ENCODE results near the gene KLHL8.
A peak's percentile ranks its signal among the peaks of the same experiment; 100 is the strongest.

Gene KLHL8

GRCh38 chr4:87220094-87220822 lies at the start of gene KLHL8:
Gene KLHL8 (minus strand): TSS chr4:87220618. CDS start chr4:87195539, 25,079 bp downstream.
- peaks cover 11% of the 10 kb centered on the region for H3K4me1 ChIP-seq (ENCODE audit: insufficient read depth, low read length)
- H3K4me3 ChIP-seq (ENCODE audit: low read depth in 1 of 2, low read length in 2 of 2) = peak within 1 kb of the TSS; percentile 97 to 98
- no peaks in the 10 kb centered on the region for H3K36me3 ChIP-seq (ENCODE audit: insufficient read depth, low read length)
- peak within 1 kb of the TSS; percentile 86 for H3K9ac ChIP-seq (ENCODE audit: low read length)
- no peaks in the 10 kb centered on the region for H3K9me3 ChIP-seq (ENCODE audit: low read length)
- H3K27ac ChIP-seq (ENCODE audit: low read depth, low read length) = peak within 1 kb of the TSS; percentile 97
- H3K27me3 ChIP-seq (ENCODE audit: control insufficient read depth in 1 of 2, insufficient read depth in 2 of 2, low read length in 2 of 2) = no peaks in the 10 kb centered on the region

- no peaks in the 10 kb centered on the region for H3K9me3 ChIP-seq (ENCODE audit: low read length)
- no peak overlapping the region for H3K4me3 ChIP-seq (ENCODE audit: low read depth in 1 of 2, low read length in 2 of 2)
- no peaks in the 10 kb centered on the region for H3K27me3 ChIP-seq (ENCODE audit: control insufficient read depth in 1 of 2, insufficient read depth in 2 of 2, low read length in 2 of 2)
- H3K9ac ChIP-seq (ENCODE audit: low read length) = no peak overlapping the region
- H3K27ac ChIP-seq (ENCODE audit: low read depth, low read length) = no peak overlapping the region
- H3K4me1 ChIP-seq (ENCODE audit: insufficient read depth, low read length) = no peaks in the 10 kb centered on the region
- H3K36me3 ChIP-seq (ENCODE audit: insufficient read depth, low read length) = no peaks in the 10 kb centered on the region
Observed at GRCh38 chr4:87270144-87270543, 49.7 kb upstream of the KLHL8 start.

- Histone ChIP-seq H3K27me3 (ENCODE audit: control insufficient read depth in 1 of 2, insufficient read depth in 2 of 2, low read length in 2 of 2) (no peaks in the 10 kb centered on the region), H3K9ac (ENCODE audit: low read length) (no peak overlapping the region), H3K4me3 (ENCODE audit: low read depth in 1 of 2, low read length in 2 of 2) (no peak overlapping the region), H3K9me3 (ENCODE audit: low read length) (no peaks in the 10 kb centered on the region), H3K36me3 (ENCODE audit: insufficient read depth, low read length) (no peaks in the 10 kb centered on the region), H3K4me1 (ENCODE audit: insufficient read depth, low read length) (no peaks in the 10 kb centered on the region), H3K27ac (ENCODE audit: low read depth, low read length) (no peak overlapping the region)
Observed at GRCh38 chr4:87268411-87268810, 48.0 kb upstream of the KLHL8 start.

DNA sequence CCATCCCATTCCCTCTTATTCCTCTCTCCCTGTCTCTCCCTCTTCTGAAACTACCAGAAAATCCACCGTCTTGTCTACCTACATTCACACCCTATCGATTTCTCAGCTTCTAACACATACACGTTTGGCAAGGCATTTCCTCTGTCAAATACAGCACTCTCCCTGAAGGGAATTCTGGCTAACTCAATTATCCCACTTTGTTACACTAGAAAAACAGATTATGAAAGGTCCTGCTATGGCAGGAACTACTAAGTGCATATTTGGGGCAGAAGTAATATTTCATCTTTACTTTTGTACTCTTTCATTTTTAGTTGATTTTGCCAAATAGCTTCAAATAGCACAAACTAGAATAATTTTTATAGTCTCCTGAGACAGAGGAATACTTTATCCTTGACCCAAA lies 46.6 kb upstream of the KLHL8 start:
- no peaks in the 10 kb centered on the region for H3K4me1 ChIP-seq (ENCODE audit: insufficient read depth, low read length)
- H3K36me3 ChIP-seq (ENCODE audit: insufficient read depth, low read length) = no peaks in the 10 kb centered on the region
- no peaks in the 10 kb centered on the region for H3K27me3 ChIP-seq (ENCODE audit: control insufficient read depth in 1 of 2, insufficient read depth in 2 of 2, low read length in 2 of 2)
- no peaks in the 10 kb centered on the region for H3K9me3 ChIP-seq (ENCODE audit: low read length)
- H3K4me3 ChIP-seq (ENCODE audit: low read depth in 1 of 2, low read length in 2 of 2) = no peak overlapping the region
- no peak overlapping the region for H3K27ac ChIP-seq (ENCODE audit: low read depth, low read length)
- no peak overlapping the region for H3K9ac ChIP-seq (ENCODE audit: low read length)

GRCh38 chr4:87262886-87263285 lies 42.5 kb upstream of the KLHL8 start:
- H3K36me3 ChIP-seq (ENCODE audit: insufficient read depth, low read length) = no peaks in the 10 kb centered on the region
- no peaks in the 10 kb centered on the region for H3K4me1 ChIP-seq (ENCODE audit: insufficient read depth, low read length)
- H3K9me3 ChIP-seq (ENCODE audit: low read length) = no peaks in the 10 kb centered on the region
- H3K9ac ChIP-seq (ENCODE audit: low read length) = no peak overlapping the region
- no peak overlapping the region for H3K4me3 ChIP-seq (ENCODE audit: low read depth in 1 of 2, low read length in 2 of 2)
- H3K27ac ChIP-seq (ENCODE audit: low read depth, low read length) = no peak overlapping the region
- no peaks in the 10 kb centered on the region for H3K27me3 ChIP-seq (ENCODE audit: control insufficient read depth in 1 of 2, insufficient read depth in 2 of 2, low read length in 2 of 2)

GRCh38 chr4:87260477-87260876 lies 40.1 kb upstream of the KLHL8 start:
- Histone ChIP-seq H3K27me3 (ENCODE audit: control insufficient read depth in 1 of 2, insufficient read depth in 2 of 2, low read length in 2 of 2) (no peaks in the 10 kb centered on the region), H3K27ac (ENCODE audit: low read depth, low read length) (no peak overlapping the region), H3K4me1 (ENCODE audit: insufficient read depth, low read length) (no peaks in the 10 kb centered on the region), H3K9me3 (ENCODE audit: low read length) (no peaks in the 10 kb centered on the region), H3K9ac (ENCODE audit: low read length) (no peak overlapping the region), H3K4me3 (ENCODE audit: low read depth in 1 of 2, low read length in 2 of 2) (no peak overlapping the region), H3K36me3 (ENCODE audit: insufficient read depth, low read length) (no peaks in the 10 kb centered on the region)

DNA sequence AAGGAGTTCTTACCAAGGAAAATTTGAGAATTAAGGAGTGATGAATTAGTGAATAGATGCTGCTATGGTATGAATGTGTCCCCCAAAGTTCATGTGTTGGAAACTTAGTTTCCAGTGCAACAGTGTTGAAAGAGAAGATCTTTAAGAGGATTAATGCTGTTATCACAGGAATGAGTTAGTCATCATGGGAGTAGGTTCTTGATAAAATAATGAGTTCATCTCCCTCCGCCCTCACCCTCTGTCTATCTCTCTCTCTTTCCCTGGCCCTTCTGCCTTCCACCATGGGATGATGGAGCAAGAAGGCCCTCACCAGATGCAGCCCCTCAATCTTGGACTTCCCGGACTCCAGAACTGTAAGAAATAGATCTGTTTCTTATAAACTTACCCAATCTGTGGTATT lies 38.3 kb upstream of the KLHL8 start:
- Histone ChIP-seq H3K27ac (ENCODE audit: low read depth, low read length) (no peak overlapping the region), H3K4me1 (ENCODE audit: insufficient read depth, low read length) (no peaks in the 10 kb centered on the region), H3K36me3 (ENCODE audit: insufficient read depth, low read length) (no peaks in the 10 kb centered on the region), H3K27me3 (ENCODE audit: control insufficient read depth in 1 of 2, insufficient read depth in 2 of 2, low read length in 2 of 2) (no peaks in the 10 kb centered on the region), H3K9me3 (ENCODE audit: low read length) (no peaks in the 10 kb centered on the region), H3K4me3 (ENCODE audit: low read depth in 1 of 2, low read length in 2 of 2) (no peak overlapping the region), H3K9ac (ENCODE audit: low read length) (no peak overlapping the region)

- no peak overlapping the region for H3K4me3 ChIP-seq (ENCODE audit: low read depth in 1 of 2, low read length in 2 of 2)
- H3K9me3 ChIP-seq (ENCODE audit: low read length) = no peaks in the 10 kb centered on the region
- no peaks in the 10 kb centered on the region for H3K27me3 ChIP-seq (ENCODE audit: control insufficient read depth in 1 of 2, insufficient read depth in 2 of 2, low read length in 2 of 2)
- H3K4me1 ChIP-seq (ENCODE audit: insufficient read depth, low read length) = no peaks in the 10 kb centered on the region
- H3K36me3 ChIP-seq (ENCODE audit: insufficient read depth, low read length) = no peaks in the 10 kb centered on the region
- H3K9ac ChIP-seq (ENCODE audit: low read length) = no peak overlapping the region
- no peak overlapping the region for H3K27ac ChIP-seq (ENCODE audit: low read depth, low read length)
Observed at GRCh38 chr4:87257523-87257922, 37.1 kb upstream of the KLHL8 start.

DNA sequence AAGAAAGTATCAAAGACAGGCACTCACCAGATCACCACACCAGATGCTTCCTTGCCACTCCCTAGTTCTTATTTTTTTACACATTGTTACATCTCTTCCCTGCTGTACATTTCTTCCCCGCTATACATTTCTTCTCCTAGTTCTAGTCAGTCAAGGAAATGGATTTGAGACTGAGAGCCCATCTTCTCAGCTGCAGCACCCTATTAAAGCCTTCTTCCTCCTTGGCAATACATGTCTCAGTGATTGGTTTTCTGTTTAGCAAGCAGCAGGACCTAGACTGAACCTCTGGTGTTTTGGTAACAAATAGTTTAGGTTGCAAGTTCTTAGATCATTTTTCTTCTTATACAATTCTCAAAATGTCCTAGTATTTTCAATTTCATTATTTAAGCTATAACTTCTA lies 35.3 kb upstream of the KLHL8 start:
- H3K4me3 ChIP-seq (ENCODE audit: low read depth in 1 of 2, low read length in 2 of 2) = no peak overlapping the region
- H3K9me3 ChIP-seq (ENCODE audit: low read length) = no peaks in the 10 kb centered on the region
- H3K9ac ChIP-seq (ENCODE audit: low read length) = no peak overlapping the region
- no peaks in the 10 kb centered on the region for H3K27me3 ChIP-seq (ENCODE audit: control insufficient read depth in 1 of 2, insufficient read depth in 2 of 2, low read length in 2 of 2)
- H3K27ac ChIP-seq (ENCODE audit: low read depth, low read length) = no peak overlapping the region
- H3K4me1 ChIP-seq (ENCODE audit: insufficient read depth, low read length) = no peaks in the 10 kb centered on the region
- H3K36me3 ChIP-seq (ENCODE audit: insufficient read depth, low read length) = no peaks in the 10 kb centered on the region

GRCh38 chr4:87251106-87251505 lies 30.7 kb upstream of the KLHL8 start:
- Histone ChIP-seq H3K9me3 (ENCODE audit: low read length) (no peaks in the 10 kb centered on the region), H3K4me1 (ENCODE audit: insufficient read depth, low read length) (no peaks in the 10 kb centered on the region), H3K9ac (ENCODE audit: low read length) (no peak overlapping the region), H3K27ac (ENCODE audit: low read depth, low read length) (no peak overlapping the region), H3K27me3 (ENCODE audit: control insufficient read depth in 1 of 2, insufficient read depth in 2 of 2, low read length in 2 of 2) (no peaks in the 10 kb centered on the region), H3K36me3 (ENCODE audit: insufficient read depth, low read length) (no peaks in the 10 kb centered on the region), H3K4me3 (ENCODE audit: low read depth in 1 of 2, low read length in 2 of 2) (no peak overlapping the region)

DNA sequence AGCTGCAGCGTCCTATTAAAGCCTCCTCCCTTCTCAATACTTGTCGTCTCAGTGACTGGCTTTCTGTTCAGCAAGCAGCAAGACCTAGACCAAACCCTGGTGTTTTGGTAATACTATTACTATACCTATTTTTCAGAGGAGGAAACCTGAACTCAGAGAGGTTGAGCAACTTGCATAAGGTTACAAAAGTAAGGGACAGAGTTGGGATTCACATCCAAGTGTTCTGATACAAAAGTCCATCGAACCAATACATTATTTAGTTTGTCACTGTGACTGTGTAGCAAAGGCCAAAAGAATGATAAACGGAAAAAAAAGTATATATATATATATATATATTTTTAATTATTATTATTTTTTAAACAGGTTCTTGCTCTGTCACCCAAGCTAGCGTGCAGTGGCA lies 29.9 kb upstream of the KLHL8 start:
- H3K9ac ChIP-seq (ENCODE audit: low read length) = no peak overlapping the region
- no peak overlapping the region for H3K27ac ChIP-seq (ENCODE audit: low read depth, low read length)
- no peaks in the 10 kb centered on the region for H3K27me3 ChIP-seq (ENCODE audit: control insufficient read depth in 1 of 2, insufficient read depth in 2 of 2, low read length in 2 of 2)
- no peaks in the 10 kb centered on the region for H3K4me1 ChIP-seq (ENCODE audit: insufficient read depth, low read length)
- no peak overlapping the region for H3K4me3 ChIP-seq (ENCODE audit: low read depth in 1 of 2, low read length in 2 of 2)
- no peaks in the 10 kb centered on the region for H3K9me3 ChIP-seq (ENCODE audit: low read length)
- H3K36me3 ChIP-seq (ENCODE audit: insufficient read depth, low read length) = no peaks in the 10 kb centered on the region

- Histone ChIP-seq H3K36me3 (ENCODE audit: insufficient read depth, low read length) (no peaks in the 10 kb centered on the region), H3K4me3 (ENCODE audit: low read depth in 1 of 2, low read length in 2 of 2) (no peak overlapping the region), H3K4me1 (ENCODE audit: insufficient read depth, low read length) (no peaks in the 10 kb centered on the region), H3K27ac (ENCODE audit: low read depth, low read length) (no peak overlapping the region), H3K9me3 (ENCODE audit: low read length) (no peaks in the 10 kb centered on the region), H3K27me3 (ENCODE audit: control insufficient read depth in 1 of 2, insufficient read depth in 2 of 2, low read length in 2 of 2) (no peaks in the 10 kb centered on the region), H3K9ac (ENCODE audit: low read length) (no peak overlapping the region)
Observed at GRCh38 chr4:87249332-87250019, 29.1 kb upstream of the KLHL8 start.
